K562 (cell line): ENCODE data around the gene MAST4. TPM values are rescaled to one million over a fixed set of nuclear protein-coding genes. Genes with fewer than 3 reads are reported as not detected.

Experiments used
- ATAC-seq: fragments of 200-7000 bp; cut with Tn5 transposase; 3 replicates; pipeline ENCODE4 v1.9.1; 2020; ENCODE audit warnings: moderate library complexity
- BruUV-seq: library from RNA; stranded (reverse); fragments of 400-500 nt; replicated peaks from 2 replicates; lab custom pipeline; 2021; lab: Mats Ljungman, UMichigan
- CTCF ChIA-PET: fragments of 300-600 bp; formaldehyde crosslinking; extraction: SDS; loops from one replicate; lab custom pipeline; 2021; ENCODE audit warnings: low intra/inter-chr PET ratio; lab: Yijun Ruan, JAX
- POLR2A ChIA-PET: fragments of 300-600, 350-650 bp; sonication (Branson Sonifier 250); formaldehyde crosslinking; extraction: SDS; loops from one replicate; lab custom pipeline; 2021; ENCODE audit warnings: antibody characterized with exemption, inconsistent platforms; lab: Yijun Ruan, JAX
- DNase-seq, 4 experiments: peaks; one replicate each; pipeline versions ENCODE4 v3.0.0 to v3.0.0-alpha.2; 2011 to 2018; ENCODE audit warnings: low spot score in 3 of 4, mixed read lengths in 3 of 4; ENCODE audit errors: extremely low read depth in 1 of 4
- FAIRE-seq: peaks from 2 replicates; lab custom pipeline; 2011; peaks lifted over from hg19 to GRCh38; lab: Jason Lieb, UNC
- H2AFZ ChIP-seq: 2 replicates; pipeline ENCODE4 v1.6.0; 2011; ENCODE audit warnings: low read depth, low read length, control low read depth, inconsistent platforms
- H3K27ac ChIP-seq: fragments of 200-600 bp; 3 replicates; pipeline ENCODE4 v1.8.0; 2011; ENCODE audit warnings: low read depth, mild to moderate bottlenecking, control low read depth, inconsistent platforms, low read length, moderate library complexity, mixed read lengths; ENCODE audit errors: extremely low read depth
- H3K27me3 ChIP-seq, 2 experiments: fragments of 300-600 bp in 1 of 2; 2 replicates in 1 of 2; 3 replicates in 1 of 2; pipeline versions ENCODE4 v1.6.0 to v1.8.0; 2011; ENCODE audit warnings: inconsistent platforms in 2 of 2, low read length in 2 of 2, mild to moderate bottlenecking in 1 of 2, mixed read lengths in 1 of 2, moderate library complexity in 1 of 2; ENCODE audit not compliant: control insufficient read depth in 2 of 2, insufficient read depth in 2 of 2
- H3K36me3 ChIP-seq: fragments of 300-600 bp; 3 replicates; pipeline ENCODE4 v1.8.0; 2011; ENCODE audit warnings: mild to moderate bottlenecking, low read length, inconsistent platforms; ENCODE audit not compliant: control insufficient read depth, insufficient read depth
- H3K4me1 ChIP-seq, 2 experiments: fragments of 200-600 bp in 1 of 2; replicated peaks in 1 of 2; 2 replicates in 1 of 2; 3 replicates in 1 of 2; pipeline versions ENCODE4 v1.5.1 to v1.8.0; 2011; ENCODE audit warnings: inconsistent platforms in 2 of 2, low read length in 2 of 2, mild to moderate bottlenecking in 1 of 2, mixed read lengths in 1 of 2, moderate library complexity in 1 of 2; ENCODE audit not compliant: control insufficient read depth in 2 of 2, insufficient read depth in 2 of 2
- H3K4me2 ChIP-seq: 2 replicates; pipeline ENCODE4 v1.6.1; 2011; ENCODE audit warnings: low read length, control low read depth, inconsistent platforms, mixed read lengths; ENCODE audit not compliant: insufficient read depth
- H3K4me3 ChIP-seq: fragments of 200-600 bp; sonication (generic), shearing (Covaris generic); 2 replicates; pipeline ENCODE4 v1.5.1; 2016; ENCODE audit warnings: control low read depth, inconsistent platforms
- H3K79me2 ChIP-seq: fragments of 200-600 bp; 3 replicates; pipeline ENCODE4 v1.8.0; 2011; ENCODE audit warnings: low read length, inconsistent platforms; ENCODE audit not compliant: control insufficient read depth, insufficient read depth
- H3K9ac ChIP-seq, 2 experiments: 2 replicates each; pipeline versions ENCODE4 v1.6.0 to v1.6.1; 2011; ENCODE audit warnings: low read depth in 2 of 2, low read length in 2 of 2, control low read depth in 1 of 2, inconsistent platforms in 1 of 2, mild to moderate bottlenecking in 1 of 2, mixed read lengths in 1 of 2; ENCODE audit not compliant: insufficient read depth in 1 of 2
- H3K9me1 ChIP-seq: one replicate; pipeline ENCODE4 v1.6.0; 2011; ENCODE audit warnings: inconsistent platforms, mild to moderate bottlenecking, low read length, moderate library complexity; ENCODE audit not compliant: control insufficient read depth, insufficient read depth
- H3K9me3 ChIP-seq: replicated peaks from 2 replicates; pipeline ENCODE4 v1.5.1; 2011; ENCODE audit warnings: low read depth, low read length, inconsistent platforms; ENCODE audit not compliant: control insufficient read depth, insufficient read depth
- H4K20me1 ChIP-seq: replicated peaks from 2 replicates; pipeline ENCODE4 v1.6.1; 2011; ENCODE audit warnings: low read length, inconsistent platforms, mixed read lengths; ENCODE audit not compliant: control insufficient read depth, insufficient read depth
- ETS2 ChIP-seq: IDR thresholded peaks from 2 replicates; pipeline ENCODE4 v1.6.1; 2016; ENCODE audit warnings: borderline replicate concordance, missing genetic modification characterization, mild to moderate bottlenecking, moderate library complexity, missing compliant biosample characterization; ENCODE audit not compliant: poor library complexity, severe bottlenecking
- FOXK2 ChIP-seq, 2 experiments: fragments of 450-650 bp; IDR thresholded peaks in 1 of 2; conservative IDR thresholded peaks in 1 of 2; 2 replicates each; pipeline ENCODE4 v1.6.1; 2016; ENCODE audit warnings: low read depth in 2 of 2, mild to moderate bottlenecking in 1 of 2
- MED1 ChIP-seq: sonication (generic); formaldehyde crosslinking; IDR thresholded peaks from 2 replicates; pipeline ENCODE4 v1.8.1; 2023; ENCODE audit warnings: missing genetic modification reagents, borderline replicate concordance
- MYNN ChIP-seq, 2 experiments: sonication (generic); formaldehyde crosslinking in 1 of 2; IDR thresholded peaks; 2 replicates each; pipeline versions ENCODE4 v1.5.0 to v1.6.1; 2016 to 2020; ENCODE audit warnings: antibody characterized with exemption in 1 of 2, missing genetic modification reagents in 1 of 2
- NR3C1 ChIP-seq: sonication (generic); formaldehyde crosslinking; IDR thresholded peaks from 2 replicates; pipeline ENCODE4 v1.8.1; 2022; ENCODE audit warnings: missing genetic modification reagents
- TBL1XR1 ChIP-seq, 2 experiments: IDR thresholded peaks; 2 replicates each; pipeline ENCODE4 v1.6.1; 2012; ENCODE audit warnings: improper control_type of control experiment in 2 of 2, low read length in 2 of 2, mild to moderate bottlenecking in 1 of 2
- ZBTB26 ChIP-seq: fragments of 450-650 bp; formaldehyde crosslinking; IDR thresholded peaks from 2 replicates; pipeline ENCODE4 v1.4.0; 2022; ENCODE audit warnings: missing genetic modification characterization
- WGBS: fragments of 100-300 bp; shearing (Covaris generic); methylation state at CpG from one replicate; pipeline ENCODE4 v1.1.6; 2016; ENCODE audit warnings: low coverage, mixed read lengths; ENCODE audit not compliant: insufficient coverage; ENCODE audit errors: missing lambda C conversion rate; 5-methylcytosine and 5-hydroxymethylcytosine counted together
- in situ Hi-C: fragments of 300-500 bp; cut with MboI; formaldehyde crosslinking; loops from 4 replicates; pipeline ENCODE4 v1.15.0; 2018; ENCODE audit warnings: inconsistent platforms, mixed read lengths
- intact Hi-C: fragments of 100-400 bp; cut with micrococcal nuclease; formaldehyde crosslinking; loops from 2 replicates; pipeline ENCODE4 v1.14.2; 2022
- polyA plus RNA-seq, 8 experiments: library from polyadenylated mRNA; depleted of rRNA in 4 of 8; stranded (reverse) in 5 of 8; unstranded in 3 of 8; fragments of >200 nt; fragmentation: Nextera tagmentation in 2 of 8; fragmentation: Illumina TruSeq in 1 of 8; extraction: Ambion mirVana in 2 of 8; extraction: Trizol in 1 of 8; gene quantifications; 2 replicates each; pipeline versions ENCODE4 v1.2.1 to v1.2.3, GENCODE V29; 2011 to 2014; ENCODE audit warnings: inconsistent platforms in 1 of 8, missing spikeins in 1 of 8
- total RNA-seq, 7 experiments: library from RNA; depleted of rRNA in 6 of 7; stranded (reverse); fragments of >200 nt in 6 of 7; fragmentation: Illumina TruSeq in 2 of 7; extraction: Trizol in 2 of 7; gene quantifications; 2 replicates each; pipeline versions ENCODE4 v1.2.1 to v1.2.3, GENCODE V29; 2011 to 2021; ENCODE audit warnings: low replicate concordance in 1 of 7
- TF ChIP-seq, protein P1 (sequence below), 2 experiments: fragments of 450-650 bp in 1 of 2; sonication (generic) in 1 of 2; formaldehyde crosslinking; conservative IDR thresholded peaks; 2 replicates each; pipeline versions ENCODE4 v1.4.0 to v1.8.1; 2020 to 2022; ENCODE audit warnings: mild to moderate bottlenecking in 1 of 2, missing genetic modification reagents in 1 of 2
- TF ChIP-seq, protein P2 (sequence below), 2 experiments: fragments of 450-650 bp; IDR thresholded peaks; 2 replicates each; pipeline ENCODE4 v1.6.1; 2016

The MAST4 gene
- total and polyA plus RNA-seq, 9 of the 15 experiments (the other 6 are each of a cell fraction or from before 2014, with no cell fraction given): 0.88 to 10.1 (median 5.2) TPM

- TF ChIP-seq MYNN (IDR thresholded peaks at IDR 0.05) (no peak), MYNN (CRISPR knock-in tag; IDR thresholded peaks at IDR 0.05) (no peak), MED1 (CRISPR knock-in tag) (no peak), FOXK2 (conservative IDR thresholded peaks at IDR 0.05 in 1 of 2, IDR thresholded peaks at IDR 0.05 in 1 of 2; ENCODE audit: low read depth in 2 of 2) (no peak), ZBTB26 (CRISPR knock-in tag) (no peak)
Observed at GRCh38 chr5:67029481-67029880, 433.3 kb downstream of the MAST4 start (continued).

GRCh38 chr5:67030289-67031056, 434.3 kb downstream of the MAST4 start:
- no peak overlapping the region for H2AFZ ChIP-seq
- H3K27ac ChIP-seq: no peak overlapping the region
- no peaks in the 10 kb centered on the region for H3K9me3 ChIP-seq
- intact Hi-C loops (no loop called here), in situ Hi-C loops (no loop called here)
- no peak overlapping the region for H3K4me3 ChIP-seq
- H3K27me3 ChIP-seq: no peaks in the 10 kb centered on the region
- 0 out of 3 replicates have a peak, but pooled peaks cover 3% of the 10 kb centered on the region for H3K79me2 ChIP-seq
- no peak overlapping the region for H3K4me2 ChIP-seq
- no peak for FAIRE-seq
- no TSS peak for BruUV-seq
- no peak overlapping the region for H3K9ac ChIP-seq
- 0 out of 2 replicates have a peak, but pooled peaks cover 6% of the 10 kb centered on the region for H4K20me1 ChIP-seq
- H3K4me1 ChIP-seq: peaks cover 0 to 11% of the 10 kb centered on the region in 2 experiments; a peak in 3 of 5 replicates
- CTCF ChIA-PET: no interaction called here
- DNase-seq: no peak
- no peaks in the 10 kb centered on the region for H3K36me3 ChIP-seq
- no peak for ATAC-seq
- POLR2A ChIA-PET: interaction anchor here (1.6 kb wide), 1 partner anchor 19 kb away, joined by 3 read pairs; no protein-coding TSS in a partner anchor
- 61% methylated on average over 2 of the region's 2 CpGs for WGBS
- no peaks in the 10 kb centered on the region for H3K9me1 ChIP-seq
- TF ChIP-seq TBL1XR1 (IDR thresholded peaks at IDR 0.05; ENCODE audit: low read length in 2 of 2) (no peak), NR3C1 (no peak), ETS2 (tag) (no peak)
- TF ChIP-seq, protein P1, sequence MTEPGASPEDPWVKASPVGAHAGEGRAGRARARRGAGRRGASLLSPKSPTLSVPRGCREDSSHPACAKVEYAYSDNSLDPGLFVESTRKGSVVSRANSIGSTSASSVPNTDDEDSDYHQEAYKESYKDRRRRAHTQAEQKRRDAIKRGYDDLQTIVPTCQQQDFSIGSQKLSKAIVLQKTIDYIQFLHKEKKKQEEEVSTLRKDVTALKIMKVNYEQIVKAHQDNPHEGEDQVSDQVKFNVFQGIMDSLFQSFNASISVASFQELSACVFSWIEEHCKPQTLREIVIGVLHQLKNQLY (CRISPR knock-in tag; conservative IDR thresholded peaks at IDR 0.05): no peak
- TF ChIP-seq, protein P2, sequence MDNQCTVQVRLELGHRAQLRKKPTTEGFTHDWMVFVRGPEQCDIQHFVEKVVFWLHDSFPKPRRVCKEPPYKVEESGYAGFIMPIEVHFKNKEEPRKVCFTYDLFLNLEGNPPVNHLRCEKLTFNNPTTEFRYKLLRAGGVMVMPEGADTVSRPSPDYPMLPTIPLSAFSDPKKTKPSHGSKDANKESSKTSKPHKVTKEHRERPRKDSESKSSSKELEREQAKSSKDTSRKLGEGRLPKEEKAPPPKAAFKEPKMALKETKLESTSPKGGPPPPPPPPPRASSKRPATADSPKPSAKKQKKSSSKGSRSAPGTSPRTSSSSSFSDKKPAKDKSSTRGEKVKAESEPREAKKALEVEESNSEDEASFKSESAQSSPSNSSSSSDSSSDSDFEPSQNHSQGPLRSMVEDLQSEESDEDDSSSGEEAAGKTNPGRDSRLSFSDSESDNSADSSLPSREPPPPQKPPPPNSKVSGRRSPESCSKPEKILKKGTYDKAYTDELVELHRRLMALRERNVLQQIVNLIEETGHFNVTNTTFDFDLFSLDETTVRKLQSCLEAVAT (IDR thresholded peaks at IDR 0.05): no peak
